ENCODE results near the gene SMPD2. TPM values are rescaled to one million over a fixed set of nuclear protein-coding genes. Genes with fewer than 3 reads are reported as not detected.

SMPD2 gene
- total RNA-seq, 1 experiment from 2014 or later = 8.2 TPM

- CTCF ChIA-PET = no interaction called here
- TF ChIP-seq EZH2 (IDR thresholded peaks at IDR 0.05; ENCODE audit: low read depth) (no peak), CTCF (conservative IDR thresholded peaks at IDR 0.05) (no peak)
- intact Hi-C loops (cut with micrococcal nuclease; ENCODE audit: unreplicated experiment) = no loop called here
- peaks cover 15% of the 10 kb centered on the region for H4K20me1 ChIP-seq (ENCODE audit: insufficient read depth)
- no peak overlapping the region for H3K4me2 ChIP-seq
- H3K27ac ChIP-seq = no peak overlapping the region
- H3F3A ChIP-seq (ENCODE audit: insufficient read depth, low read depth) = no peaks in the 10 kb centered on the region
- no peak overlapping the region for H2AFZ ChIP-seq
- H3K9me2 ChIP-seq (ENCODE audit: insufficient read depth) = no peaks in the 10 kb centered on the region
- no peaks in the 10 kb centered on the region for H3K79me2 ChIP-seq (ENCODE audit: low read depth)
- H3K4me1 ChIP-seq (replicated peaks; ENCODE audit: insufficient read depth) = no peaks in the 10 kb centered on the region
- BruUV-seq (replicated peaks) = no TSS peak
- no peak for DNase-seq
- H3K36me3 ChIP-seq (ENCODE audit: low read depth) = peaks cover 56% of the 10 kb centered on the region
- no peaks in the 10 kb centered on the region for H3K27me3 ChIP-seq (ENCODE audit: insufficient read depth, low read depth)
- no peak overlapping the region for H3K4me3 ChIP-seq
- no peaks in the 10 kb centered on the region for H3K9me3 ChIP-seq (ENCODE audit: insufficient read depth, low read depth)
- POLR2A ChIA-PET (ENCODE audit: unreplicated experiment) = no interaction called here
These were observed 27.2 kb downstream of the SMPD2 start for GRCh38 chr6:109467696-109468095.

- Histone ChIP-seq H3F3A (ENCODE audit: insufficient read depth, low read depth) (no peaks in the 10 kb centered on the region), H3K27ac (no peak overlapping the region), H3K27me3 (ENCODE audit: insufficient read depth, low read depth) (no peaks in the 10 kb centered on the region), H3K36me3 (ENCODE audit: low read depth) (peaks cover 61% of the 10 kb centered on the region), H3K9me3 (ENCODE audit: insufficient read depth, low read depth) (no peaks in the 10 kb centered on the region), H4K20me1 (ENCODE audit: insufficient read depth) (peaks cover 5% of the 10 kb centered on the region; the same call in 1 of the 2 replicates), H2AFZ (no peak overlapping the region), H3K4me1 (replicated peaks; ENCODE audit: insufficient read depth) (no peaks in the 10 kb centered on the region), H3K4me2 (no peak overlapping the region), H3K79me2 (ENCODE audit: low read depth) (no peaks in the 10 kb centered on the region), H3K9me2 (ENCODE audit: insufficient read depth) (no peaks in the 10 kb centered on the region), H3K4me3 (no peak overlapping the region)
- no TSS peak for BruUV-seq (replicated peaks)
- intact Hi-C loops (cut with micrococcal nuclease; ENCODE audit: unreplicated experiment) = no loop called here
- CTCF ChIA-PET = no interaction called here
- no peak for DNase-seq
- POLR2A ChIA-PET (ENCODE audit: unreplicated experiment) = no interaction called here
- TF ChIP-seq EZH2 (IDR thresholded peaks at IDR 0.05; ENCODE audit: low read depth) = no peak
- TF ChIP-seq CTCF (conservative IDR thresholded peaks at IDR 0.05) = no peak
These were observed 29.2 kb downstream of the SMPD2 start for GRCh38 chr6:109469591-109470189.

GRCh38 chr6:109471105-109471810 lies 30.7 kb downstream of the SMPD2 start:
- H3K79me2 ChIP-seq (ENCODE audit: low read depth) = peaks cover 5% of the 10 kb centered on the region; the same call in 1 of the 2 replicates
- no peak overlapping the region for H3K4me2 ChIP-seq
- H3K4me3 ChIP-seq = no peak overlapping the region
- no peaks in the 10 kb centered on the region for H3K9me2 ChIP-seq (ENCODE audit: insufficient read depth)
- intact Hi-C loops (cut with micrococcal nuclease; ENCODE audit: unreplicated experiment) = no loop called here
- BruUV-seq (replicated peaks) = no TSS peak
- H4K20me1 ChIP-seq (ENCODE audit: insufficient read depth) = peaks cover 5% of the 10 kb centered on the region; the same call in 1 of the 2 replicates
- no peaks in the 10 kb centered on the region for H3K27me3 ChIP-seq (ENCODE audit: insufficient read depth, low read depth)
- DNase-seq = no peak
- H3K4me1 ChIP-seq (replicated peaks; ENCODE audit: insufficient read depth) = no peaks in the 10 kb centered on the region
- peaks cover 54% of the 10 kb centered on the region for H3K36me3 ChIP-seq (ENCODE audit: low read depth)
- ChIA-PET POLR2A (ENCODE audit: unreplicated experiment) (no interaction called here), CTCF (no interaction called here)
- H3K9me3 ChIP-seq (ENCODE audit: insufficient read depth, low read depth) = no peaks in the 10 kb centered on the region
- TF ChIP-seq EZH2 (IDR thresholded peaks at IDR 0.05; ENCODE audit: low read depth) = no peak
- no peaks in the 10 kb centered on the region for H3F3A ChIP-seq (ENCODE audit: insufficient read depth, low read depth)
- no peak overlapping the region for H3K27ac ChIP-seq
- H2AFZ ChIP-seq = no peak overlapping the region

Data from PC-9 (cell line).